Measurements from ENCODE around the gene GABARAPL2. TPM values are rescaled to one million over a fixed set of nuclear protein-coding genes. Genes with fewer than 3 reads are reported as not detected.

The GABARAPL2 gene
- polyA plus RNA-seq, 3 donors: 84.3 to 302 (median 280) TPM

- no peaks in the 10 kb centered on the region for H4K20me1 ChIP-seq (ENCODE audit: insufficient read depth, low read length)
- H3K4me1 ChIP-seq (ENCODE audit: control insufficient read depth in 1 of 2, insufficient read depth in 2 of 2, low read length in 2 of 2): peaks cover 15 to 20% of the 10 kb centered on the region in 2 donors
- H3K4me2 ChIP-seq (replicated peaks; ENCODE audit: extremely low read depth, low read length, poor library complexity, severe bottlenecking): peak overlapping the region; percentile 97
- no peaks in the 10 kb centered on the region for H3K79me2 ChIP-seq (ENCODE audit: insufficient read depth, low read length)
- TF ChIP-seq CTCF (IDR thresholded peaks at IDR 0.05): no peak
- DNase-seq: no peak
- intact Hi-C loops (cut with micrococcal nuclease): loop anchor here in 1 of 2 donors (5.0 kb wide), 1 partner anchor 39 kb away; no protein-coding TSS in a partner anchor
- no peaks in the 10 kb centered on the region for H3K36me3 ChIP-seq (replicated peaks in 1 of 2; ENCODE audit: control insufficient read depth in 1 of 2, insufficient read depth in 2 of 2, low read length in 2 of 2)
- Mint-ChIP-seq H3K27ac (peak overlapping the region; percentile 9 to 89 (median 76)), H3K9me3 (peaks cover 0 to 3% (median 0%) of the 10 kb centered on the region in 7 donors), H3K4me1 (peaks cover 12% of the 10 kb centered on the region), H3K36me3 (no peaks in the 10 kb centered on the region), H3K27me3 (ENCODE audit: low read depth in 3 of 3) (peaks cover 21 to 35% (median 31%) of the 10 kb centered on the region in 3 donors), H3K4me3 (peak overlapping the region; percentile 83 to 92)
- WGBS (ENCODE audit: insufficient coverage): 59% methylated on average over 10 of the region's 16 CpGs
- no peak overlapping the region for H3K27ac ChIP-seq (ENCODE audit: low read depth in 1 of 2, low read length in 2 of 2)
- no peaks in the 10 kb centered on the region for H3K9me3 ChIP-seq (replicated peaks in 1 of 2; ENCODE audit: control insufficient read depth in 1 of 2, insufficient read depth in 1 of 2, low read length in 2 of 2)
- H3K9ac ChIP-seq (ENCODE audit: insufficient read depth, low read length, poor library complexity, severe bottlenecking): peak overlapping the region; percentile 29
- peak overlapping the region; percentile 99 for H2AFZ ChIP-seq (ENCODE audit: insufficient read depth, low read depth, low read length, poor library complexity, severe bottlenecking)
- peaks cover 7 to 15% of the 10 kb centered on the region in 2 donors for H3K27me3 ChIP-seq (ENCODE audit: control insufficient read depth in 2 of 2, insufficient read depth in 2 of 2, low read length in 2 of 2)
- H3K4me3 ChIP-seq (replicated peaks in 1 of 3; ENCODE audit: low read depth in 2 of 3, low read length in 3 of 3): peak overlapping the region in 1 of 3 experiments; percentile 85
Observed at GRCh38 chr16:75556431-75556950, 9.7 kb upstream of the GABARAPL2 start.

GRCh38 chr16:75558846-75559401 lies 7.3 kb upstream of the GABARAPL2 start:
- no peak overlapping the region for H2AFZ ChIP-seq (ENCODE audit: insufficient read depth, low read depth, low read length, poor library complexity, severe bottlenecking)
- Mint-ChIP-seq H3K27me3 (ENCODE audit: low read depth in 3 of 3) (peaks cover 30 to 40% (median 30%) of the 10 kb centered on the region in 3 donors), H3K36me3 (no peaks in the 10 kb centered on the region), H3K9me3 (peaks cover 0 to 3% (median 0%) of the 10 kb centered on the region in 7 donors), H3K4me3 (peak overlapping the region in 1 of 2 donors; percentile 22), H3K27ac (no peak overlapping the region), H3K4me1 (peaks cover 12% of the 10 kb centered on the region)
- WGBS (ENCODE audit: insufficient coverage): 67% methylated on average over 1 of the region's 2 CpGs
- H4K20me1 ChIP-seq (ENCODE audit: insufficient read depth, low read length): no peaks in the 10 kb centered on the region
- no peaks in the 10 kb centered on the region for H3K36me3 ChIP-seq (replicated peaks in 1 of 2; ENCODE audit: control insufficient read depth in 1 of 2, insufficient read depth in 2 of 2, low read length in 2 of 2)
- no peak overlapping the region for H3K4me2 ChIP-seq (replicated peaks; ENCODE audit: extremely low read depth, low read length, poor library complexity, severe bottlenecking)
- intact Hi-C loops (cut with micrococcal nuclease): loop anchor here in 1 of 2 donors (5.0 kb wide), 1 partner anchor 42 kb away; no protein-coding TSS in a partner anchor
- no peaks in the 10 kb centered on the region for H3K79me2 ChIP-seq (ENCODE audit: insufficient read depth, low read length)
- no peak overlapping the region for H3K9ac ChIP-seq (ENCODE audit: insufficient read depth, low read length, poor library complexity, severe bottlenecking)
- no peak for TF ChIP-seq CTCF (IDR thresholded peaks at IDR 0.05)
- H3K27ac ChIP-seq (ENCODE audit: low read depth in 1 of 2, low read length in 2 of 2): no peak overlapping the region
- no peaks in the 10 kb centered on the region for H3K9me3 ChIP-seq (replicated peaks in 1 of 2; ENCODE audit: control insufficient read depth in 1 of 2, insufficient read depth in 1 of 2, low read length in 2 of 2)
- H3K4me3 ChIP-seq (replicated peaks in 1 of 3; ENCODE audit: low read depth in 2 of 3, low read length in 3 of 3): no peak overlapping the region
- DNase-seq: no peak
- H3K4me1 ChIP-seq (ENCODE audit: control insufficient read depth in 1 of 2, insufficient read depth in 2 of 2, low read length in 2 of 2): peaks cover 15 to 20% of the 10 kb centered on the region in 2 donors
- peaks cover 7 to 19% of the 10 kb centered on the region in 2 donors for H3K27me3 ChIP-seq (ENCODE audit: control insufficient read depth in 2 of 2, insufficient read depth in 2 of 2, low read length in 2 of 2)
